Measurements from ENCODE around the gene PLXDC1. TPM values are rescaled to one million over a fixed set of nuclear protein-coding genes. Genes with fewer than 3 reads are reported as not detected.

Gene PLXDC1
- total RNA-seq, 1 experiment from 2014 or later: not detected

- ChIA-PET POLR2A (no interaction called here), CTCF (no interaction called here)
- no peaks in the 10 kb centered on the region for H3K9me3 ChIP-seq (ENCODE audit: control insufficient read depth, insufficient read depth, low read depth, low read length)
- H3K27ac ChIP-seq (ENCODE audit: low read length): no peak overlapping the region
- in situ Hi-C loops (cut with HindIII; ENCODE audit: low pct_unique_long_range_greater_than_20kb, low sequenced_read_pairs) (no loop called here), intact Hi-C loops (cut with micrococcal nuclease; ENCODE audit: unreplicated experiment) (no loop called here)
- no TSS peak for BruUV-seq (replicated peaks)
- no peaks in the 10 kb centered on the region for H3K36me3 ChIP-seq (ENCODE audit: control insufficient read depth, insufficient read depth, low read length)
- ATAC-seq: no peak
- H3K4me3 ChIP-seq (ENCODE audit: low read depth in 2 of 2, low read length in 2 of 2): no peak overlapping the region
- no peak for DNase-seq (ENCODE audit: low read depth, low spot score)
- TF ChIP-seq REST (IDR thresholded peaks at IDR 0.05; ENCODE audit: insufficient read depth in 1 of 2, low read depth in 2 of 2, low read length in 1 of 2) (no peak), POLR2AphosphoS5 (IDR thresholded peaks at IDR 0.05; ENCODE audit: low read depth, low read length) (no peak), SIN3A (IDR thresholded peaks at IDR 0.05; ENCODE audit: borderline replicate concordance, insufficient read depth, low read depth, low read length) (no peak), CTCF (IDR thresholded peaks at IDR 0.05) (no peak), TCF7L2 (IDR thresholded peaks at IDR 0.05; ENCODE audit: low read depth, low read length) (no peak)
- H3K27me3 ChIP-seq (ENCODE audit: control insufficient read depth, insufficient read depth, low read length): no peaks in the 10 kb centered on the region
- H3K4me1 ChIP-seq (ENCODE audit: control insufficient read depth, insufficient read depth, low read length): peaks cover 13% of the 10 kb centered on the region
These were observed 41.5 kb upstream of the PLXDC1 start for GRCh38 chr17:39192901-39193300.

- no peaks in the 10 kb centered on the region for H3K27me3 ChIP-seq (ENCODE audit: control insufficient read depth, insufficient read depth, low read length)
- H3K4me1 ChIP-seq (ENCODE audit: control insufficient read depth, insufficient read depth, low read length): peaks cover 12% of the 10 kb centered on the region
- no peak for DNase-seq (ENCODE audit: low read depth, low spot score)
- no peaks in the 10 kb centered on the region for H3K36me3 ChIP-seq (ENCODE audit: control insufficient read depth, insufficient read depth, low read length)
- ATAC-seq: no peak
- BruUV-seq (replicated peaks): no TSS peak
- CTCF ChIA-PET: no interaction called here
- in situ Hi-C loops (cut with HindIII; ENCODE audit: low pct_unique_long_range_greater_than_20kb, low sequenced_read_pairs) (no loop called here), intact Hi-C loops (cut with micrococcal nuclease; ENCODE audit: unreplicated experiment) (no loop called here)
- no peak overlapping the region for H3K4me3 ChIP-seq (ENCODE audit: low read depth in 2 of 2, low read length in 2 of 2)
- H3K27ac ChIP-seq (ENCODE audit: low read length): no peak overlapping the region
- H3K9me3 ChIP-seq (ENCODE audit: control insufficient read depth, insufficient read depth, low read depth, low read length): no peaks in the 10 kb centered on the region
- POLR2A ChIA-PET: no interaction called here
- TF ChIP-seq TCF7L2 (IDR thresholded peaks at IDR 0.05; ENCODE audit: low read depth, low read length) (no peak), SIN3A (IDR thresholded peaks at IDR 0.05; ENCODE audit: borderline replicate concordance, insufficient read depth, low read depth, low read length) (no peak)
These were observed 40.5 kb upstream of the PLXDC1 start for GRCh38 chr17:39191750-39192510.

- in situ Hi-C loops (cut with HindIII; ENCODE audit: low pct_unique_long_range_greater_than_20kb, low sequenced_read_pairs) (no loop called here), intact Hi-C loops (cut with micrococcal nuclease; ENCODE audit: unreplicated experiment) (no loop called here)
- ChIA-PET CTCF (no interaction called here), POLR2A (no interaction called here)
- BruUV-seq (replicated peaks): no TSS peak
- DNase-seq (ENCODE audit: low read depth, low spot score) (no peak), ATAC-seq (no peak)
- no peaks in the 10 kb centered on the region for H3K36me3 ChIP-seq (ENCODE audit: control insufficient read depth, insufficient read depth, low read length)
- TF ChIP-seq POLR2AphosphoS5 (IDR thresholded peaks at IDR 0.05; ENCODE audit: low read depth, low read length) (no peak), REST (IDR thresholded peaks at IDR 0.05; ENCODE audit: insufficient read depth in 1 of 2, low read depth in 2 of 2, low read length in 1 of 2) (no peak), SIN3A (IDR thresholded peaks at IDR 0.05; ENCODE audit: borderline replicate concordance, insufficient read depth, low read depth, low read length) (no peak), CTCF (IDR thresholded peaks at IDR 0.05) (no peak), TCF7L2 (IDR thresholded peaks at IDR 0.05; ENCODE audit: low read depth, low read length) (no peak)
- H3K4me1 ChIP-seq (ENCODE audit: control insufficient read depth, insufficient read depth, low read length): no peaks in the 10 kb centered on the region
- no peaks in the 10 kb centered on the region for H3K9me3 ChIP-seq (ENCODE audit: control insufficient read depth, insufficient read depth, low read depth, low read length)
- no peaks in the 10 kb centered on the region for H3K27me3 ChIP-seq (ENCODE audit: control insufficient read depth, insufficient read depth, low read length)
- H3K27ac ChIP-seq (ENCODE audit: low read length): no peak overlapping the region
- no peak overlapping the region for H3K4me3 ChIP-seq (ENCODE audit: low read depth in 2 of 2, low read length in 2 of 2)
These were observed 35.9 kb upstream of the PLXDC1 start for GRCh38 chr17:39187152-39187830.

All from Panc1 (cell line).